Activated T-cell treated with anti-CD3 and anti-CD28 coated beads for 1 hour (primary cell): Measurements from ENCODE around the gene DGKB.

Source experiments
- DNase-seq: peaks from one replicate; pipeline ENCODE4 v3.0.0-alpha.2; 2020; ENCODE audit warnings: low read depth

The DGKB gene

GRCh38 chr7:14760730-14761478, 141.6 kb downstream of the DGKB start:
- DNase-seq: no peak

- no peak for DNase-seq
Measured at GRCh38 chr7:14759785-14760184, 142.8 kb downstream of the DGKB start.

GRCh38 chr7:14754631-14755030, 147.9 kb downstream of the DGKB start:
- DNase-seq: no peak

GRCh38 chr7:14752301-14752700, 150.2 kb downstream of the DGKB start:
- DNase-seq: no peak

GRCh38 chr7:14751461-14751860, 151.1 kb downstream of the DGKB start:
- no peak for DNase-seq

GRCh38 chr7:14748461-14748860, 154.1 kb downstream of the DGKB start:
- no peak for DNase-seq

GRCh38 chr7:14747701-14748100, 154.8 kb downstream of the DGKB start:
- no peak for DNase-seq

- no peak for DNase-seq
Measured at GRCh38 chr7:14745076-14745475, 157.5 kb downstream of the DGKB start.

GRCh38 chr7:14740606-14741005, 161.9 kb downstream of the DGKB start:
- no peak for DNase-seq

- DNase-seq: no peak
Measured at GRCh38 chr7:14739841-14740185, 162.7 kb downstream of the DGKB start.

- no peak for DNase-seq
Measured at GRCh38 chr7:14739168-14739840, 163.2 kb downstream of the DGKB start.

GRCh38 chr7:14738086-14738485, 164.5 kb downstream of the DGKB start:
- DNase-seq: no peak

- no peak for DNase-seq
Measured at GRCh38 chr7:14734839-14735321, 167.7 kb downstream of the DGKB start.

GRCh38 chr7:14720785-14721184, 181.8 kb downstream of the DGKB start:
- DNase-seq: no peak

- no peak for DNase-seq
Measured at GRCh38 chr7:14717816-14718215, 184.7 kb downstream of the DGKB start.

- no peak for DNase-seq
Measured at GRCh38 chr7:14717169-14717568, 185.4 kb downstream of the DGKB start.

GRCh38 chr7:14714161-14714728, 188.3 kb downstream of the DGKB start:
- DNase-seq: no peak

GRCh38 chr7:14698239-14698638, 204.3 kb downstream of the DGKB start:
- no peak for DNase-seq

GRCh38 chr7:14697684-14698083, 204.9 kb downstream of the DGKB start:
- DNase-seq: no peak

GRCh38 chr7:14691597-14692203, 210.9 kb downstream of the DGKB start:
- DNase-seq: peak; percentile 30

GRCh38 chr7:14691034-14691433, 211.5 kb downstream of the DGKB start:
- DNase-seq: no peak

- DNase-seq: no peak
Measured at GRCh38 chr7:14690486-14690885, 212.1 kb downstream of the DGKB start.

GRCh38 chr7:14690075-14690474, 212.5 kb downstream of the DGKB start:
- no peak for DNase-seq
